Measurements from ENCODE around the gene VEZF1. TPM values are rescaled to one million over a fixed set of nuclear protein-coding genes. Genes with fewer than 3 reads are reported as not detected.

The VEZF1 gene
- total RNA-seq, 2 donors from 2014 or later = 50.3 to 59.3 TPM

DNA sequence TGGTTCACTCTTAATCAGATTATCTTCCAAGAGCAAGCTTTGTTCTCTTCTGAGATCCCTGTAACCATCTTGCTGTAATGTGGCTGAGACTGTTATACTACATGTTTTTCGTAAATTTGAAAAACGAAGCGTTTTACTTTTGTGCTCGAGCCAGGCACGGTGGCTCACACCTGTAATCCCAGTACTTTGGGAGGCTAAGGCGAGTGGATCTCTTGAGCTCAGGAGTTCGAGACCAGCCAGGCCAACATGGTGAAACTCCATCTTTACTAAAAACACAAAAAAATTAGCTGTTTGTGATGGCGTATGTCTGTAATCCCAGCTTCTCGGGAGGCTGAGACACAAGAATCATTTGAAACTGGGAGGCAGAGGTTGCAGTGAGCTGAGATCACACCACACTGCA, 40.7 kb downstream of the VEZF1 start:
- WGBS, 2 experiments (ENCODE audit: insufficient coverage in 1 of 2, insufficient read length in 1 of 2) = 93 to 96% methylated on average over 7 to 9 of the region's 9 CpGs
- DNase-seq = no peak
- no peaks in the 10 kb centered on the region for H3K27me3 ChIP-seq (ENCODE audit: control insufficient read depth, insufficient read depth, low read length, poor library complexity, severe bottlenecking)
- Mint-ChIP-seq H3K27ac (no peak overlapping the region), H3K4me1 (peaks cover 31% of the 10 kb centered on the region), H3K4me3 (no peak overlapping the region), H3K27me3 (ENCODE audit: insufficient read depth) (no peaks in the 10 kb centered on the region), H3K36me3 (ENCODE audit: low read depth) (no peaks in the 10 kb centered on the region), H3K9me3 (no peaks in the 10 kb centered on the region)
- H3K9ac ChIP-seq (ENCODE audit: extremely low read depth, low read length, poor library complexity, severe bottlenecking) = no peak overlapping the region
- TF ChIP-seq, protein P1, sequence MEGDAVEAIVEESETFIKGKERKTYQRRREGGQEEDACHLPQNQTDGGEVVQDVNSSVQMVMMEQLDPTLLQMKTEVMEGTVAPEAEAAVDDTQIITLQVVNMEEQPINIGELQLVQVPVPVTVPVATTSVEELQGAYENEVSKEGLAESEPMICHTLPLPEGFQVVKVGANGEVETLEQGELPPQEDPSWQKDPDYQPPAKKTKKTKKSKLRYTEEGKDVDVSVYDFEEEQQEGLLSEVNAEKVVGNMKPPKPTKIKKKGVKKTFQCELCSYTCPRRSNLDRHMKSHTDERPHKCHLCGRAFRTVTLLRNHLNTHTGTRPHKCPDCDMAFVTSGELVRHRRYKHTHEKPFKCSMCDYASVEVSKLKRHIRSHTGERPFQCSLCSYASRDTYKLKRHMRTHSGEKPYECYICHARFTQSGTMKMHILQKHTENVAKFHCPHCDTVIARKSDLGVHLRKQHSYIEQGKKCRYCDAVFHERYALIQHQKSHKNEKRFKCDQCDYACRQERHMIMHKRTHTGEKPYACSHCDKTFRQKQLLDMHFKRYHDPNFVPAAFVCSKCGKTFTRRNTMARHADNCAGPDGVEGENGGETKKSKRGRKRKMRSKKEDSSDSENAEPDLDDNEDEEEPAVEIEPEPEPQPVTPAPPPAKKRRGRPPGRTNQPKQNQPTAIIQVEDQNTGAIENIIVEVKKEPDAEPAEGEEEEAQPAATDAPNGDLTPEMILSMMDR (conservative IDR thresholded peaks at IDR 0.05) = no peak
- H3K27ac ChIP-seq (ENCODE audit: low read depth, low read length) = no peak overlapping the region
- H3K36me3 ChIP-seq (ENCODE audit: control insufficient read depth, insufficient read depth, low read length) = no peaks in the 10 kb centered on the region
- H3K9me3 ChIP-seq (ENCODE audit: control insufficient read depth, low read length) = no peaks in the 10 kb centered on the region
- H3K4me3 ChIP-seq (ENCODE audit: low read length) = no peak overlapping the region
- H3K4me1 ChIP-seq (ENCODE audit: control insufficient read depth, insufficient read depth, low read length) = peaks cover 13% of the 10 kb centered on the region

DNA sequence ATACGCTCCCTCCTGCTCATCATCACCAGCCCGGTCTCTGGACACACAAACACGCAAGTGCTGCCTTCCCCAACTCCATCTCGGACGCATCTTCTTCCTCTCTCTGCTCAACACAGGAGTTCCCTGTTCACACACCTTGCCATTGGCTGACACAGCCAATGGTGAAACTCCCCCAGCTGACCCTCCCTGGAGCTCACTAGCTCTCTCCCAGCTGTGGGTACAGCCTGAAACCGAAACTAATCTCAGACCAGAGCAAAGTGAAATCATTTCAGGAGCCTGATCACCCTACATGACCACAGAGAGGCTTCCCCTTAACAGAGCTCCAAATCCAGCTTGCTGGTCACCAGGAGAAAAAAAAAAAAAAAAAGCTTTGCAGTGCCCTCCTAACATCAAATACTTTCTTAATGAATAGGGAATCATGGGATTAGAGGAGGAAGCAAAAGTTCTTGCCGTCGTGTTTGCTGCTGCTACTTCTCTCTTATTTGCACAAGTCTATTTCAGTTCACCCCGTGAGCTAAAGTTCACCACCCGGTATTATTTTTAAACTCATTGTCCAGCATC, 41.2 kb downstream of the VEZF1 start:
- Mint-ChIP-seq H3K36me3 (ENCODE audit: low read depth) (no peaks in the 10 kb centered on the region), H3K27me3 (ENCODE audit: insufficient read depth) (no peaks in the 10 kb centered on the region), H3K4me1 (peaks cover 30% of the 10 kb centered on the region), H3K4me3 (no peak overlapping the region), H3K9me3 (no peaks in the 10 kb centered on the region), H3K27ac (peak overlapping the region; percentile 24)
- H3K4me3 ChIP-seq (ENCODE audit: low read length) = no peak overlapping the region
- H3K4me1 ChIP-seq (ENCODE audit: control insufficient read depth, insufficient read depth, low read length) = peaks cover 13% of the 10 kb centered on the region
- 83% methylated on average over 7 to 10 of the region's 10 CpGs for WGBS, 2 experiments (ENCODE audit: insufficient coverage in 1 of 2, insufficient read length in 1 of 2)
- TF ChIP-seq, protein P1 (conservative IDR thresholded peaks at IDR 0.05) = no peak
- no peaks in the 10 kb centered on the region for H3K27me3 ChIP-seq (ENCODE audit: control insufficient read depth, insufficient read depth, low read length, poor library complexity, severe bottlenecking)
- no peaks in the 10 kb centered on the region for H3K9me3 ChIP-seq (ENCODE audit: control insufficient read depth, low read length)
- H3K36me3 ChIP-seq (ENCODE audit: control insufficient read depth, insufficient read depth, low read length) = no peaks in the 10 kb centered on the region
- H3K9ac ChIP-seq (ENCODE audit: extremely low read depth, low read length, poor library complexity, severe bottlenecking) = no peak overlapping the region
- no peak overlapping the region for H3K27ac ChIP-seq (ENCODE audit: low read depth, low read length)
- no peak for DNase-seq

DNA sequence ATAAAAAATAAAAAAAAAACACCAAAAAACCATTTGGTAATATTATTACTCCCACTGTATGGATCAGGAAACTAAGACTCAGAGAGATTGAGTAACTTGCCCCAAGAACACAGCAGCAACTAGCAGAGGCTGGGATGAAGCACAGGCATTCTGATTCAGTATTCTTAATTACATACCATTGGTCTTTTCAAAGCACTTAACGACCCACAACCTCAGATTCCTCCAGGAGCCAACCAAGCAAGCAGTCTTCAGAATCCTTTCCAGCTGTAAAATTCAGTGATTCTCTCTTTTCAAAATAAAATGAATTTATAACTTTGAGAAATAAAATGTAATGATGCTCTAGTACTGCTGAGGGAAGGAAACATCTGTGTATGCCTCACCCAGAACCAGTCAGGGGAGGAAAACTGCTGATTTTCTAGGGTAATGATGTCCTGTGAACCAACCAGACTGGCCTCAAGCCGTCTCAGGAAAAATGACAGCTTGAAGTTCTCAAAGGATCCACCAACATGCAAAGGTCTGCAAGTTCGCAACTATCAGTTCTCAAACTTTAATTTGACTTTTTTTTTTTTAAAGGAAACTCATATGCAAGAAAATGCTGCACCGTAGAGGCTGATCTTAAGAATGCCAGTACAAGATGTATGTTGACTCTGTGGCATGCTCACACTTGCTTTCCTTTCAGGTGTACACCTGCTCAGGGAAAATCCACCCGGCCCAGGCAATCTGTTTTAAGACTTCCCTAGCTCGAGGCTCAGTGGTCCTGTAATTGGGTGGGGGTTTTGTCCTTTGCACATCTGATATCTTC, 41.9 kb downstream of the VEZF1 start:
- Histone ChIP-seq H3K9me3 (ENCODE audit: control insufficient read depth, low read length) (no peaks in the 10 kb centered on the region), H3K9ac (ENCODE audit: extremely low read depth, low read length, poor library complexity, severe bottlenecking) (no peak overlapping the region), H3K27ac (ENCODE audit: low read depth, low read length) (no peak overlapping the region), H3K4me3 (ENCODE audit: low read length) (no peak overlapping the region), H3K27me3 (ENCODE audit: control insufficient read depth, insufficient read depth, low read length, poor library complexity, severe bottlenecking) (no peaks in the 10 kb centered on the region), H3K36me3 (ENCODE audit: control insufficient read depth, insufficient read depth, low read length) (no peaks in the 10 kb centered on the region), H3K4me1 (ENCODE audit: control insufficient read depth, insufficient read depth, low read length) (peaks cover 13% of the 10 kb centered on the region)
- H3K27me3 Mint-ChIP-seq (ENCODE audit: insufficient read depth) = no peaks in the 10 kb centered on the region
- no peak overlapping the region for H3K27ac Mint-ChIP-seq
- H3K4me3 Mint-ChIP-seq = no peak overlapping the region
- 85 to 92% methylated on average over 4 to 6 of the region's 6 CpGs for WGBS, 2 experiments (ENCODE audit: insufficient coverage in 1 of 2, insufficient read length in 1 of 2)
- H3K9me3 Mint-ChIP-seq = no peaks in the 10 kb centered on the region
- H3K36me3 Mint-ChIP-seq (ENCODE audit: low read depth) = no peaks in the 10 kb centered on the region
- no peak for DNase-seq
- H3K4me1 Mint-ChIP-seq = peaks cover 31% of the 10 kb centered on the region
- TF ChIP-seq, protein P1 (conservative IDR thresholded peaks at IDR 0.05) = no peak

All from endodermal cell (in vitro differentiated cells).